Prostate gland (tissue), 2 donors: ENCODE measurements around the gene NHSL2.

Source experiments
- CTCF ChIP-seq, 4 experiments: fragments of 200-600 bp in 2 of 4; fragments of 450-650 bp in 2 of 4; sonication (generic) in 2 of 4; IDR thresholded peaks; 1 replicate in 3 of 4; 2 replicates in 1 of 4; pipeline ENCODE4 v1.5.1; 2016 to 2019; ENCODE audit warnings: antibody characterized with exemption in 4 of 4, mild to moderate bottlenecking in 2 of 4, moderate library complexity in 2 of 4
- POLR2A ChIP-seq: fragments of 450-650 bp; IDR thresholded peaks from one replicate; pipeline ENCODE4 v1.6.1; 2016; ENCODE audit warnings: antibody characterized with exemption, mild to moderate bottlenecking
- POLR2AphosphoS5 ChIP-seq: sonication (generic); formaldehyde crosslinking; IDR thresholded peaks from one replicate; pipeline ENCODE4 v1.6.1; 2017; ENCODE audit warnings: antibody characterized with exemption

GRCh38 chrX:71919431-71919830 lies 8.8 kb downstream of the NHSL2 start:
- TF ChIP-seq POLR2A, result no peak
- no peak for TF ChIP-seq POLR2AphosphoS5
- no peak for TF ChIP-seq CTCF (IDR thresholded peaks at IDR 0.05)
